ENCODE data around the gene PTGES2. TPM values are rescaled to one million over a fixed set of nuclear protein-coding genes. Genes with fewer than 3 reads are reported as not detected.
A peak's percentile ranks its signal among the peaks of the same experiment; 100 is the strongest.

The PTGES2 gene
- 63.4 and 68.6 TPM in 2 replicates for total RNA-seq

- DNase-seq (ENCODE audit: extremely low read depth, low read depth, low spot score), result peak; percentile 5
Observed at GRCh38 chr9:128127568-128127989, at the start of gene PTGES2. PTGES2 (minus strand) TSS chr9:128127729; CDS start chr9:128127717, 12 bp downstream.

- DNase-seq (ENCODE audit: extremely low read depth, low read depth, low spot score), result no peak
Observed at GRCh38 chr9:128175726-128176125, 48.2 kb upstream of the PTGES2 start.

GRCh38 chr9:128175102-128175563, 47.6 kb upstream of the PTGES2 start:
- no peak for DNase-seq (ENCODE audit: extremely low read depth, low read depth, low spot score)

GRCh38 chr9:128174062-128174461, 46.5 kb upstream of the PTGES2 start:
- no peak for DNase-seq (ENCODE audit: extremely low read depth, low read depth, low spot score)

GRCh38 chr9:128169925-128170324, 42.4 kb upstream of the PTGES2 start:
- DNase-seq (ENCODE audit: extremely low read depth, low read depth, low spot score), result no peak

- DNase-seq (ENCODE audit: extremely low read depth, low read depth, low spot score), result no peak
Observed at GRCh38 chr9:128169492-128169891, 42.0 kb upstream of the PTGES2 start.

GRCh38 chr9:128168731-128169308, 41.3 kb upstream of the PTGES2 start:
- no peak for DNase-seq (ENCODE audit: extremely low read depth, low read depth, low spot score)

- no peak for DNase-seq (ENCODE audit: extremely low read depth, low read depth, low spot score)
Observed at GRCh38 chr9:128167209-128167608, 39.7 kb upstream of the PTGES2 start.

- no peak for DNase-seq (ENCODE audit: extremely low read depth, low read depth, low spot score)
Observed at GRCh38 chr9:128166169-128166568, 38.6 kb upstream of the PTGES2 start.

GRCh38 chr9:128164307-128164885, 36.9 kb upstream of the PTGES2 start:
- no peak for DNase-seq (ENCODE audit: extremely low read depth, low read depth, low spot score)

- DNase-seq (ENCODE audit: extremely low read depth, low read depth, low spot score), result no peak
Observed at GRCh38 chr9:128163523-128164306, 36.2 kb upstream of the PTGES2 start.

GRCh38 chr9:128163027-128163515, 35.5 kb upstream of the PTGES2 start:
- DNase-seq (ENCODE audit: extremely low read depth, low read depth, low spot score), result no peak

GRCh38 chr9:128162215-128163026, 34.9 kb upstream of the PTGES2 start:
- no peak for DNase-seq (ENCODE audit: extremely low read depth, low read depth, low spot score)

GRCh38 chr9:128161215-128161902, 33.8 kb upstream of the PTGES2 start:
- no peak for DNase-seq (ENCODE audit: extremely low read depth, low read depth, low spot score)

GRCh38 chr9:128160603-128160987, 33.1 kb upstream of the PTGES2 start:
- DNase-seq (ENCODE audit: extremely low read depth, low read depth, low spot score), result no peak

- peak; percentile 18 for DNase-seq (ENCODE audit: extremely low read depth, low read depth, low spot score)
Observed at GRCh38 chr9:128159784-128160602, 32.5 kb upstream of the PTGES2 start, which contains the start of gene BBLN. BBLN (plus strand) TSS chr9:128160265; CDS start chr9:128160408, 143 bp downstream.

GRCh38 chr9:128159522-128159783, 31.9 kb upstream of the PTGES2 start:
- no peak for DNase-seq (ENCODE audit: extremely low read depth, low read depth, low spot score)

- no peak for DNase-seq (ENCODE audit: extremely low read depth, low read depth, low spot score)
Observed at GRCh38 chr9:128155736-128156500, 28.4 kb upstream of the PTGES2 start.

All from glomerular endothelial cell (primary cell).